HG03064 (cell line): ENCODE results near the gene COX10.
"Not testable (repeated sequence)": the region's sequence is repeated elsewhere in the genome, so short reads cannot be mapped to it uniquely, and the experiment has no call there.

ENCODE experiments used
- ATAC-seq: cut with Tn5 transposase; IDR thresholded peaks from one replicate; pipeline ENCODE4 v1.9.1; 2021; ENCODE audit warnings: low read depth; ENCODE audit not compliant: unreplicated experiment

Gene COX10

DNA sequence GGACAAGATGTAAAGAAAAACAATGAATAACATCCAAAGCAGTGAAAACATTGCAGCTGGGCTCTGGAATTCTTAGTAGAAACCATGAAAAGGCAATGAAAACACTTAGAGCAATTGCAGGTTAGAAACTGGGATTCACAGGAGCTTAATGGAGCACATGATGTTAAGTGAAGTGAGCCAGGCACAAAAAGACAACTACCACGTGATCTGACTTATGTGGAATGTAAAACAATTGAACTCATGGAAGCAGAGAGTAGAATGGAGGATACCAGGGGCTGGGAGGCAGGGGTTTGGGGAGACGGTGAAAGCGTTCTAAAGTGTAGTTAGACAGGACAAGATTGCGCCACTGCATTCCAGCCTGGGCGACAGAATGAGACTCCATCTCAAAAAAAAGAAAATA is 170.0 kb downstream of the COX10 start:
- ATAC-seq, result not testable (repeated sequence)

GRCh38 chr17:14245002-14245401 is 175.7 kb downstream of the COX10 start:
- no peak for ATAC-seq

GRCh38 chr17:14245629-14246028 is 176.3 kb downstream of the COX10 start:
- no peak for ATAC-seq
